HepG2 (cell line): ENCODE results near the gene DNAJC18. TPM values are rescaled to one million over a fixed set of nuclear protein-coding genes. Genes with fewer than 3 reads are reported as not detected.

Source experiments
- ELF3 ChIP-seq: IDR thresholded peaks from 2 replicates; pipeline ENCODE4 v1.6.1; 2016; ENCODE audit warnings: missing genetic modification reagents, missing compliant biosample characterization
- MAFK ChIP-seq, 2 experiments: IDR thresholded peaks in 1 of 2; conservative IDR thresholded peaks in 1 of 2; 2 replicates each; pipeline ENCODE4 v1.6.1; 2011; ENCODE audit warnings: improper control_type of control experiment in 2 of 2, low read length in 2 of 2
- MAZ ChIP-seq, 2 experiments: sonication (generic) in 1 of 2; formaldehyde crosslinking in 1 of 2; IDR thresholded peaks; 2 replicates each; pipeline versions ENCODE4 v1.5.0 to v1.6.1; 2012 to 2020; ENCODE audit warnings: low read depth in 2 of 2, mild to moderate bottlenecking in 2 of 2, borderline replicate concordance in 1 of 2, improper control_type of control experiment in 1 of 2, low read length in 1 of 2, missing genetic modification reagents in 1 of 2, moderate library complexity in 1 of 2
- NFYB ChIP-seq: sonication (generic); formaldehyde crosslinking; IDR thresholded peaks from 2 replicates; pipeline ENCODE4 v1.4.0; 2020; ENCODE audit warnings: missing genetic modification reagents
- PHF20 ChIP-seq: sonication (generic); formaldehyde crosslinking; IDR thresholded peaks from 2 replicates; pipeline ENCODE4 v1.5.0; 2020; ENCODE audit warnings: mild to moderate bottlenecking, missing genetic modification reagents
- RAD51 ChIP-seq: fragments of 450-650 bp; IDR thresholded peaks from 2 replicates; pipeline ENCODE4 v1.6.1; 2016; ENCODE audit warnings: borderline replicate concordance
- SATB2 ChIP-seq: sonication (generic); formaldehyde crosslinking; IDR thresholded peaks from 2 replicates; pipeline ENCODE4 v1.5.0; 2020; ENCODE audit warnings: missing genetic modification reagents
- SNAI1 ChIP-seq: sonication (generic); formaldehyde crosslinking; IDR thresholded peaks from 2 replicates; pipeline ENCODE4 v1.5.0; 2020; ENCODE audit warnings: mild to moderate bottlenecking, missing genetic modification reagents, borderline replicate concordance
- SPEN ChIP-seq: sonication (generic); formaldehyde crosslinking; IDR thresholded peaks from 2 replicates; pipeline ENCODE4 v1.5.1; 2020; ENCODE audit warnings: low read depth, mild to moderate bottlenecking, missing genetic modification reagents
- ZFP41 ChIP-seq: sonication (generic); formaldehyde crosslinking; IDR thresholded peaks from 2 replicates; pipeline ENCODE4 v1.4.0; 2020; ENCODE audit warnings: mild to moderate bottlenecking, missing genetic modification reagents, borderline replicate concordance
- ZFP82 ChIP-seq: sonication (generic); formaldehyde crosslinking; IDR thresholded peaks from 2 replicates; pipeline ENCODE4 v1.5.1; 2020; ENCODE audit warnings: mild to moderate bottlenecking, missing genetic modification reagents, borderline replicate concordance
- ZNF3 ChIP-seq: IDR thresholded peaks from 2 replicates; pipeline ENCODE4 v1.7.0; 2017; ENCODE audit warnings: inconsistent platforms
- ZNF367 ChIP-seq: sonication (generic); formaldehyde crosslinking; IDR thresholded peaks from 2 replicates; pipeline ENCODE4 v1.4.0; 2020; ENCODE audit warnings: missing genetic modification reagents, borderline replicate concordance
- ZNF446 ChIP-seq: sonication (generic); formaldehyde crosslinking; IDR thresholded peaks from 2 replicates; pipeline ENCODE4 v1.5.0; 2020; ENCODE audit warnings: mild to moderate bottlenecking, missing genetic modification reagents
- ZNF660 ChIP-seq: sonication (generic); formaldehyde crosslinking; IDR thresholded peaks from 2 replicates; pipeline ENCODE4 v1.5.1; 2020; ENCODE audit warnings: mild to moderate bottlenecking, low read depth, missing genetic modification reagents, borderline replicate concordance
- ZNF777 ChIP-seq: sonication (generic); formaldehyde crosslinking; IDR thresholded peaks from 2 replicates; pipeline ENCODE4 v1.4.0; 2020; ENCODE audit warnings: missing genetic modification reagents
- polyA plus RNA-seq, 8 experiments: library from polyadenylated mRNA; depleted of rRNA in 3 of 8; stranded (reverse) in 7 of 8; unstranded in 1 of 8; fragments of >200 nt; fragmentation: Illumina TruSeq in 4 of 8; extraction: Trizol in 4 of 8; gene quantifications; 2 replicates each; pipeline versions ENCODE4 v1.2.1 to v1.2.3, GENCODE V29; 2011 to 2016; ENCODE audit warnings: low read depth in 4 of 8, missing spikeins in 1 of 8, mixed read lengths in 1 of 8; ENCODE audit not compliant: insufficient read depth in 1 of 8
- total RNA-seq, 5 experiments: library from RNA; depleted of rRNA; stranded (reverse); fragments of >200 nt; fragmentation: Illumina TruSeq; extraction: Trizol; gene quantifications; 2 replicates each; pipeline ENCODE4 v1.2.3, GENCODE V29; 2016; ENCODE audit warnings: low read depth in 1 of 5
- TF ChIP-seq, protein P1 (sequence below): sonication (generic); formaldehyde crosslinking; IDR thresholded peaks from 2 replicates; pipeline ENCODE4 v1.5.1; 2020; ENCODE audit warnings: mild to moderate bottlenecking, missing genetic modification reagents
- TF ChIP-seq, protein P2 (sequence below): sonication (generic); formaldehyde crosslinking; IDR thresholded peaks from 2 replicates; pipeline ENCODE4 v1.8.0; 2022; ENCODE audit warnings: mild to moderate bottlenecking, missing genetic modification reagents, moderate library complexity
- TF ChIP-seq, protein P3 (sequence below): fragments of 450-650 bp; IDR thresholded peaks from 2 replicates; pipeline ENCODE4 v1.6.1; 2017; ENCODE audit warnings: mild to moderate bottlenecking
- TF ChIP-seq, protein P4 (sequence below): IDR thresholded peaks from 2 replicates; pipeline ENCODE4 v1.6.1; 2016
- TF ChIP-seq, protein P5 (sequence below): fragments of 450-650 bp; IDR thresholded peaks from 2 replicates; pipeline ENCODE4 v1.6.1; 2017

The DNAJC18 gene
- total and polyA plus RNA-seq, 2 of the 13 experiments (the other 11 are each of a cell fraction or from before 2014, with no cell fraction given) = 6.5 to 6.6 TPM

DNA sequence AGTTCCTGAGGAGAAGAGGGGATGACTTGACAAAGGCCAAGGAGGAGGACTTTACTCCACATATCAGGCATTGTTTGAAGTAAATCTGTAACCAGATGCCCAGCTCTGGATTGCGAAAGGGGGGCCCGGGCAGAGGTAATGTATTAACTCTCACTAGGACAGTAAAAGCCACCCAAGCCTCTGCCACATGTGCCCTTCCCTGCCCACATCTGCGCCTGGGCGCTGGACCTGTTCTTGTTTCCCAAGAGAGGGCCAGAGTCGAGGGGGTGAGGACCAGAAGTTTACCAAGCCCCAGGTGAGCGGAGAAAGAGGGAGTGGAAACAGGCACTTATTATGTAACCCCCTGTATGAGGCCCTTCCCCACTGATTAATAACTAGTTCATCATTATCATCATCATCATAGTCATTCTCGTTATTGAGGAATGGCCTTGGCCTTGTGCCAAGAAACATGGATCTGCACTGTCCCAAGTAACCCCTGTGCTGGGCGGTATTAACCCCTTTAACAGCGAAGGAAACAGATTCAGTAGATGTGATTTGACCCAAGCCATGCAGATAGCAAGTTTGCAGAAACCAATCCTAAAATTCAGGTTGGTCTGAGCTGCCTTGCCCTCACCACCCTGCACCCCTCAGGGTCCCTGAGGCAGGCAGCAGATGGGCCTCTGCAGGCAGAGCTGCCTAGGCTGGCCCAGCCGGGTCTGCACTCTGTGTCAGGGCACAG, 55.9 kb downstream of the DNAJC18 start, which contains the start of gene SLC23A1 (continued):
- TF ChIP-seq, protein P1, sequence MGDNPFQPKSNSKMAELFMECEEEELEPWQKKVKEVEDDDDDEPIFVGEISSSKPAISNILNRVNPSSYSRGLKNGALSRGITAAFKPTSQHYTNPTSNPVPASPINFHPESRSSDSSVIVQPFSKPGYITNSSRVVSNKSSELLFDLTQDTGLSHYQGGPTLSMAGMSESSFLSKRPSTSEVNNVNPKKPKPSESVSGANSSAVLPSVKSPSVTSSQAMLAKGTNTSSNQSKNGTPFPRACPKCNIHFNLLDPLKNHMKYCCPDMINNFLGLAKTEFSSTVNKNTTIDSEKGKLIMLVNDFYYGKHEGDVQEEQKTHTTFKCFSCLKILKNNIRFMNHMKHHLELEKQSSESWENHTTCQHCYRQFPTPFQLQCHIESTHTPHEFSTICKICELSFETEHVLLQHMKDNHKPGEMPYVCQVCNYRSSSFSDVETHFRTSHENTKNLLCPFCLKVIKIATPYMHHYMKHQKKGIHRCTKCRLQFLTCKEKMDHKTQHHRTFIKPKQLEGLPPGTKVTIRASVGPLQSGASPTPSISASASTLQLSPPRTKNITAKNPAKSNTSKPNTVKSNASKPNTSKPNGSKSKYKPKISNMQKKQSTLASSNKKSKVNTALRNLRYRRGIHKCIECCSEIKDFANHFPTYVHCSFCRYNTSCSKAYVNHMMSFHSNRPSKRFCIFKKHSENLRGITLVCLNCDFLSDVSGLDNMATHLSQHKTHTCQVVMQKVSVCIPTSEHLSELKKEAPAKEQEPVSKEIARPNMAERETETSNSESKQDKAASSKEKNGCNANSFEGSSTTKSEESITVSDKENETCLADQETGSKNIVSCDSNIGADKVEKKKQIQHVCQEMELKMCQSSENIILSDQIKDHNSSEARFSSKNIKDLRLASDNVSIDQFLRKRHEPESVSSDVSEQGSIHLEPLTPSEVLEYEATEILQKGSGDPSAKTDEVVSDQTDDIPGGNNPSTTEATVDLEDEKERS (CRISPR knock-in tag) = 0 out of 2 replicates have a peak, but pooled peaks have one; percentile 42
- TF ChIP-seq, protein P2, sequence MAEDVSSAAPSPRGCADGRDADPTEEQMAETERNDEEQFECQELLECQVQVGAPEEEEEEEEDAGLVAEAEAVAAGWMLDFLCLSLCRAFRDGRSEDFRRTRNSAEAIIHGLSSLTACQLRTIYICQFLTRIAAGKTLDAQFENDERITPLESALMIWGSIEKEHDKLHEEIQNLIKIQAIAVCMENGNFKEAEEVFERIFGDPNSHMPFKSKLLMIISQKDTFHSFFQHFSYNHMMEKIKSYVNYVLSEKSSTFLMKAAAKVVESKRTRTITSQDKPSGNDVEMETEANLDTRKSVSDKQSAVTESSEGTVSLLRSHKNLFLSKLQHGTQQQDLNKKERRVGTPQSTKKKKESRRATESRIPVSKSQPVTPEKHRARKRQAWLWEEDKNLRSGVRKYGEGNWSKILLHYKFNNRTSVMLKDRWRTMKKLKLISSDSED (CRISPR knock-in tag) = no peak
- TF ChIP-seq ZNF367 (CRISPR knock-in tag) (no peak), PHF20 (no peak), ELF3 (CRISPR knock-in tag) (no peak), ZNF777 (CRISPR knock-in tag) (no peak), SPEN (CRISPR knock-in tag) (no peak; the same call in 1 of the 2 replicates), ZFP41 (CRISPR knock-in tag) (no peak), ZNF446 (CRISPR knock-in tag) (no peak), MAFK (conservative IDR thresholded peaks at IDR 0.05 in 1 of 2, IDR thresholded peaks at IDR 0.05 in 1 of 2; ENCODE audit: low read length in 2 of 2) (no peak), MAZ (IDR thresholded peaks at IDR 0.05; ENCODE audit: borderline replicate concordance, low read depth, low read length) (no peak), MAZ (CRISPR knock-in tag; IDR thresholded peaks at IDR 0.05; ENCODE audit: low read depth) (peak; percentile 51; the same call in 1 of the 2 replicates), SATB2 (CRISPR knock-in tag) (no peak), ZNF3 (CRISPR knock-in tag) (no peak), ZFP82 (no peak), NFYB (CRISPR knock-in tag) (no peak), RAD51 (no peak), SNAI1 (CRISPR knock-in tag) (no peak), ZNF660 (CRISPR knock-in tag) (no peak)
- TF ChIP-seq, protein P3, sequence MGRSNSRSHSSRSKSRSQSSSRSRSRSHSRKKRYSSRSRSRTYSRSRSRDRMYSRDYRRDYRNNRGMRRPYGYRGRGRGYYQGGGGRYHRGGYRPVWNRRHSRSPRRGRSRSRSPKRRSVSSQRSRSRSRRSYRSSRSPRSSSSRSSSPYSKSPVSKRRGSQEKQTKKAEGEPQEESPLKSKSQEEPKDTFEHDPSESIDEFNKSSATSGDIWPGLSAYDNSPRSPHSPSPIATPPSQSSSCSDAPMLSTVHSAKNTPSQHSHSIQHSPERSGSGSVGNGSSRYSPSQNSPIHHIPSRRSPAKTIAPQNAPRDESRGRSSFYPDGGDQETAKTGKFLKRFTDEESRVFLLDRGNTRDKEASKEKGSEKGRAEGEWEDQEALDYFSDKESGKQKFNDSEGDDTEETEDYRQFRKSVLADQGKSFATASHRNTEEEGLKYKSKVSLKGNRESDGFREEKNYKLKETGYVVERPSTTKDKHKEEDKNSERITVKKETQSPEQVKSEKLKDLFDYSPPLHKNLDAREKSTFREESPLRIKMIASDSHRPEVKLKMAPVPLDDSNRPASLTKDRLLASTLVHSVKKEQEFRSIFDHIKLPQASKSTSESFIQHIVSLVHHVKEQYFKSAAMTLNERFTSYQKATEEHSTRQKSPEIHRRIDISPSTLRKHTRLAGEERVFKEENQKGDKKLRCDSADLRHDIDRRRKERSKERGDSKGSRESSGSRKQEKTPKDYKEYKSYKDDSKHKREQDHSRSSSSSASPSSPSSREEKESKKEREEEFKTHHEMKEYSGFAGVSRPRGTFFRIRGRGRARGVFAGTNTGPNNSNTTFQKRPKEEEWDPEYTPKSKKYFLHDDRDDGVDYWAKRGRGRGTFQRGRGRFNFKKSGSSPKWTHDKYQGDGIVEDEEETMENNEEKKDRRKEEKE = no peak
- TF ChIP-seq, protein P4, sequence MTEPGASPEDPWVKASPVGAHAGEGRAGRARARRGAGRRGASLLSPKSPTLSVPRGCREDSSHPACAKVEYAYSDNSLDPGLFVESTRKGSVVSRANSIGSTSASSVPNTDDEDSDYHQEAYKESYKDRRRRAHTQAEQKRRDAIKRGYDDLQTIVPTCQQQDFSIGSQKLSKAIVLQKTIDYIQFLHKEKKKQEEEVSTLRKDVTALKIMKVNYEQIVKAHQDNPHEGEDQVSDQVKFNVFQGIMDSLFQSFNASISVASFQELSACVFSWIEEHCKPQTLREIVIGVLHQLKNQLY (CRISPR knock-in tag) = no peak
- TF ChIP-seq, protein P5, sequence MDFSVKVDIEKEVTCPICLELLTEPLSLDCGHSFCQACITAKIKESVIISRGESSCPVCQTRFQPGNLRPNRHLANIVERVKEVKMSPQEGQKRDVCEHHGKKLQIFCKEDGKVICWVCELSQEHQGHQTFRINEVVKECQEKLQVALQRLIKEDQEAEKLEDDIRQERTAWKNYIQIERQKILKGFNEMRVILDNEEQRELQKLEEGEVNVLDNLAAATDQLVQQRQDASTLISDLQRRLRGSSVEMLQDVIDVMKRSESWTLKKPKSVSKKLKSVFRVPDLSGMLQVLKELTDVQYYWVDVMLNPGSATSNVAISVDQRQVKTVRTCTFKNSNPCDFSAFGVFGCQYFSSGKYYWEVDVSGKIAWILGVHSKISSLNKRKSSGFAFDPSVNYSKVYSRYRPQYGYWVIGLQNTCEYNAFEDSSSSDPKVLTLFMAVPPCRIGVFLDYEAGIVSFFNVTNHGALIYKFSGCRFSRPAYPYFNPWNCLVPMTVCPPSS = no peak
